Spleen (tissue), 11 donors: ENCODE data around the gene CSE1L. TPM values are rescaled to one million over a fixed set of nuclear protein-coding genes. Genes with fewer than 3 reads are reported as not detected.
"Not testable (repeated sequence)": the region's sequence is repeated elsewhere in the genome, so short reads cannot be mapped to it uniquely, and the experiment has no call there.

ENCODE experiments used
- DNase-seq: peaks from one replicate; pipeline ENCODE4 v3.0.0-alpha.2; 2020
- H3K27ac ChIP-seq, 8 donors: fragments of 200-600 bp; sonication (generic) in 7 of 8; 1 replicate in 4 of 8; 2 replicates in 4 of 8; pipeline versions ENCODE4 v1.5.0 to v1.8.0; 2016 to 2021; ENCODE audit warnings: inconsistent platforms in 4 of 8, mild to moderate bottlenecking in 4 of 8, moderate library complexity in 1 of 8
- H3K27me3 ChIP-seq, 7 donors: fragments of 200-600 bp; sonication (generic) in 6 of 7; replicated peaks in 1 of 7; 1 replicate in 4 of 7; 2 replicates in 3 of 7; pipeline versions ENCODE4 v1.5.0 to v1.8.0; 2016 to 2021; ENCODE audit warnings: inconsistent platforms in 3 of 7, mild to moderate bottlenecking in 1 of 7
- H3K36me3 ChIP-seq, 6 donors: fragments of 200-600 bp; sonication (generic) in 5 of 6; 1 replicate in 4 of 6; 2 replicates in 2 of 6; pipeline versions ENCODE4 v1.5.0 to v1.8.0; 2016 to 2021; ENCODE audit warnings: inconsistent platforms in 2 of 6
- H3K4me1 ChIP-seq, 6 donors: fragments of 200-600 bp; sonication (generic) in 5 of 6; 1 replicate in 3 of 6; 2 replicates in 3 of 6; pipeline versions ENCODE4 v1.5.0 to v1.8.0; 2016 to 2021; ENCODE audit warnings: inconsistent platforms in 3 of 6
- H3K4me3 ChIP-seq, 8 donors: fragments of 200-600 bp; sonication (generic) in 7 of 8; 1 replicate in 4 of 8; 2 replicates in 4 of 8; pipeline versions ENCODE4 v1.5.0 to v1.8.0; 2016 to 2021; ENCODE audit warnings: inconsistent platforms in 4 of 8, mild to moderate bottlenecking in 4 of 8, moderate library complexity in 2 of 8
- H3K9me3 ChIP-seq, 8 donors: fragments of 200-600 bp; sonication (generic) in 7 of 8; 1 replicate in 4 of 8; 2 replicates in 4 of 8; pipeline versions ENCODE4 v1.5.0 to v1.8.0; 2016 to 2021; ENCODE audit warnings: inconsistent platforms in 4 of 8
- CTCF ChIP-seq, 11 experiments: fragments of 200-600 bp in 7 of 11; fragments of 450-650 bp in 4 of 11; sonication (generic) in 4 of 11; IDR thresholded peaks in 8 of 11; conservative IDR thresholded peaks in 3 of 11; 1 replicate in 7 of 11; 2 replicates in 4 of 11; pipeline versions ENCODE4 v1.4.0 to v1.8.0; 2016 to 2021; ENCODE audit warnings: antibody characterized with exemption in 11 of 11, inconsistent platforms in 4 of 11, mild to moderate bottlenecking in 1 of 11
- POLR2A ChIP-seq, 3 donors: fragments of 450-650 bp; IDR thresholded peaks; one replicate each; pipeline ENCODE4 v1.5.1; 2017; ENCODE audit warnings: antibody characterized with exemption in 3 of 3, mild to moderate bottlenecking in 1 of 3
- POLR2AphosphoS5 ChIP-seq, 3 donors: sonication (generic); formaldehyde crosslinking; IDR thresholded peaks; one replicate each; pipeline ENCODE4 v1.5.1; 2017; ENCODE audit warnings: antibody characterized with exemption in 3 of 3
- WGBS, 5 donors: extraction: QIAGEN DNeasy Blood & Tissue Kit in 3 of 5; methylation state at CpG; one replicate each; pipeline versions ENCODE4 v1.1.5 to v1.1.7; 2013 to 2018; 5-methylcytosine and 5-hydroxymethylcytosine counted together
- intact Hi-C: fragments of 100-400 bp; cut with DNase I; formaldehyde crosslinking; loops from one replicate; pipeline ENCODE4 v1.15.0; 2023; ENCODE audit warnings: low total_unique reads
- polyA plus RNA-seq, 3 donors: library from polyadenylated mRNA; stranded (reverse); fragments of 200-250 nt; gene quantifications; one replicate each; pipeline ENCODE4 v1.2.1, GENCODE V29; 2013
- total RNA-seq, 7 donors: library from RNA; depleted of rRNA in 3 of 7; stranded (reverse); fragments of >200 nt in 3 of 7; fragmentation: NEBNext Ultra II Directional in 4 of 7; extraction: Animal tissue kit (Norgen Biotek cat#: 25700) in 4 of 7; gene quantifications; one replicate each; pipeline versions ENCODE4 v1.1.0 to v1.2.1, GENCODE V29; 2016 to 2021
- donor health status: healthy with polysubstance abuse.
- donor health status: DM: no; HTN: no; CAD: no; lungs with moderate emphysema.
- donor health status: DM: no; HTN: no; CAD: no.
- donor health status: Bipolar disorder and iron deficiency.
- donor health status: healthy.
- donor health status: DM: no; HTN: no; CAD: no.
- donor health status: DM: yes; HTN: yes; CAD: no.

CSE1L gene
- total and polyA plus RNA-seq, 10 donors: 16.7 to 51.5 (median 33.8) TPM

GRCh38 chr20:49074521-49074920 is 28.4 kb downstream of the CSE1L start:
- no peaks in the 10 kb centered on the region for H3K9me3 ChIP-seq
- WGBS, 5 donors: 48 to 94% (median 85%) methylated on average over 2 of the region's 2 CpGs
- H3K27me3 ChIP-seq: no peaks in the 10 kb centered on the region
- H3K36me3 ChIP-seq: peaks cover 0 to 100% (median 94%) of the 10 kb centered on the region in 6 donors
- TF ChIP-seq CTCF (IDR thresholded peaks at IDR 0.05 in 8 of 11, conservative IDR thresholded peaks at IDR 0.05 in 3 of 11): no peak
- TF ChIP-seq POLR2AphosphoS5 (IDR thresholded peaks at IDR 0.05): no peak
- TF ChIP-seq POLR2A (IDR thresholded peaks at IDR 0.05): no peak
- H3K4me1 ChIP-seq: no peaks in the 10 kb centered on the region
- DNase-seq: no peak
- H3K27ac ChIP-seq: no peak overlapping the region
- no peak overlapping the region for H3K4me3 ChIP-seq
- intact Hi-C loops: no loop called here

GRCh38 chr20:49078310-49078709 is 32.2 kb downstream of the CSE1L start:
- intact Hi-C loops: no loop called here
- Histone ChIP-seq H3K27ac (no peak overlapping the region), H3K4me1 (no peaks in the 10 kb centered on the region), H3K9me3 (no peaks in the 10 kb centered on the region), H3K4me3 (no peak overlapping the region), H3K27me3 (no peaks in the 10 kb centered on the region), H3K36me3 (peaks cover 0 to 100% (median 92%) of the 10 kb centered on the region in 6 donors)
- no peak for TF ChIP-seq POLR2A (IDR thresholded peaks at IDR 0.05)
- DNase-seq: no peak
- WGBS, 5 donors: 85 to 92% (median 90%) methylated on average over 3 of the region's 3 CpGs

GRCh38 chr20:49082295-49082694 is 36.2 kb downstream of the CSE1L start:
- H3K27ac ChIP-seq, H3K4me3 ChIP-seq, H3K9me3 ChIP-seq, H3K27me3 ChIP-seq, H3K4me1 ChIP-seq, intact Hi-C loops, DNase-seq: not testable (repeated sequence)
- peaks cover 0 to 100% (median 93%) of the 10 kb centered on the region in 6 donors for H3K36me3 ChIP-seq
- WGBS, 5 donors: 96 to 98% (median 98%) methylated on average over 12 of the region's 12 CpGs

GRCh38 chr20:49091104-49091503 is 45.0 kb downstream of the CSE1L start:
- Histone ChIP-seq H3K27ac (no peak overlapping the region), H3K4me1 (no peaks in the 10 kb centered on the region), H3K9me3 (no peaks in the 10 kb centered on the region), H3K36me3 (peaks cover 4 to 100% (median 90%) of the 10 kb centered on the region in 6 donors), H3K4me3 (no peak overlapping the region), H3K27me3 (no peaks in the 10 kb centered on the region)
- DNase-seq: no peak
- no peak for TF ChIP-seq POLR2A (IDR thresholded peaks at IDR 0.05)
- intact Hi-C loops: no loop called here
- 95 to 97% (median 96%) methylated on average over 8 of the region's 8 CpGs for WGBS, 5 donors

GRCh38 chr20:49091762-49092161 is 45.6 kb downstream of the CSE1L start:
- TF ChIP-seq POLR2A (IDR thresholded peaks at IDR 0.05) (no peak), CTCF (IDR thresholded peaks at IDR 0.05 in 8 of 11, conservative IDR thresholded peaks at IDR 0.05 in 3 of 11) (no peak), POLR2AphosphoS5 (IDR thresholded peaks at IDR 0.05) (no peak)
- Histone ChIP-seq H3K27ac (no peak overlapping the region), H3K9me3 (no peaks in the 10 kb centered on the region), H3K27me3 (no peaks in the 10 kb centered on the region), H3K4me3 (no peak overlapping the region), H3K36me3 (peaks cover 4 to 100% (median 90%) of the 10 kb centered on the region in 6 donors), H3K4me1 (no peaks in the 10 kb centered on the region)
- WGBS, 5 donors: 95 to 100% (median 98%) methylated on average over 1 of the region's 1 CpG
- DNase-seq: no peak
- intact Hi-C loops: no loop called here

GRCh38 chr20:49096203-49096730 is 50.2 kb downstream of the CSE1L start:
- peaks cover 2 to 94% (median 58%) of the 10 kb centered on the region in 6 donors for H3K36me3 ChIP-seq
- 89 to 95% (median 91%) methylated on average over 7 of the region's 7 CpGs for WGBS, 5 donors
- DNase-seq: no peak
- no peak overlapping the region for H3K4me3 ChIP-seq
- no peaks in the 10 kb centered on the region for H3K27me3 ChIP-seq
- peaks cover 0 to 29% (median 10%) of the 10 kb centered on the region in 6 donors for H3K4me1 ChIP-seq
- H3K27ac ChIP-seq: no peak overlapping the region
- intact Hi-C loops: no loop called here
- TF ChIP-seq POLR2AphosphoS5 (IDR thresholded peaks at IDR 0.05): no peak
- no peak for TF ChIP-seq CTCF (IDR thresholded peaks at IDR 0.05 in 8 of 11, conservative IDR thresholded peaks at IDR 0.05 in 3 of 11)
- TF ChIP-seq POLR2A (IDR thresholded peaks at IDR 0.05): no peak
- H3K9me3 ChIP-seq: no peaks in the 10 kb centered on the region
